ENCODE data around the gene PGM1.

Gene PGM1

GRCh38 chr1:63662056-63662836 is 69.0 kb downstream of the PGM1 start:
- no peaks in the 10 kb centered on the region for H3K4me1 ChIP-seq
- no peak for DNase-seq
- no peaks in the 10 kb centered on the region for H3K9me3 ChIP-seq
- TF ChIP-seq CTCF (IDR thresholded peaks at IDR 0.05; ENCODE audit: low read depth, low read length), result no peak
- no peaks in the 10 kb centered on the region for H3K36me3 ChIP-seq
- no peak overlapping the region for H3K4me3 ChIP-seq (ENCODE audit: low read depth, low read length)
- no peaks in the 10 kb centered on the region for H3K27me3 ChIP-seq

- no peaks in the 10 kb centered on the region for H3K4me1 ChIP-seq
- H3K9me3 ChIP-seq, result no peaks in the 10 kb centered on the region
- no peaks in the 10 kb centered on the region for H3K27me3 ChIP-seq
- H3K36me3 ChIP-seq, result no peaks in the 10 kb centered on the region
- no peak for TF ChIP-seq CTCF (IDR thresholded peaks at IDR 0.05; ENCODE audit: low read depth, low read length)
- no peak for DNase-seq
- no peak overlapping the region for H3K4me3 ChIP-seq (ENCODE audit: low read depth, low read length)
Measured at GRCh38 chr1:63662841-63663240, 69.6 kb downstream of the PGM1 start.

DNA sequence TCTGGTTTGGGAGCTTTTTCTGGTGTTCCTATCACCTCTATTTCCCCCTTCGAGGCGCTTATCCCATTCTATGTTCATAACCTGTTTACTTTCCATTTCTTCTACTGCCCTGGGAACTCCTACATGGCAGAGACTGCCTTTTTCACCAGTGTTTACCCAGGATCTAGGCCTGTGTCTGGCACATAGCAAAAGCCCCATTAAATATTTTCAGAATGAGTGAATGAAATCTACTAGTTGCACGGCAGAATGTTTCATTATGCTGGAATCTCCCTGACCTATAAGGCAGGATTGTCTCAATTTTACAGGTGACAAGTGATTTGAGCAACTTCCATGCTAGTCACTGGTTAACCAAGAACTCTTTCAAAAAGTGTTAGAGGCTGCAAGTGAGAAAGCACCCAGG is 70.1 kb downstream of the PGM1 start:
- no peaks in the 10 kb centered on the region for H3K9me3 ChIP-seq
- no peaks in the 10 kb centered on the region for H3K4me1 ChIP-seq
- no peak overlapping the region for H3K4me3 ChIP-seq (ENCODE audit: low read depth, low read length)
- H3K36me3 ChIP-seq, result no peaks in the 10 kb centered on the region
- no peak for TF ChIP-seq CTCF (IDR thresholded peaks at IDR 0.05; ENCODE audit: low read depth, low read length)
- no peaks in the 10 kb centered on the region for H3K27me3 ChIP-seq
- no peak for DNase-seq

DNA sequence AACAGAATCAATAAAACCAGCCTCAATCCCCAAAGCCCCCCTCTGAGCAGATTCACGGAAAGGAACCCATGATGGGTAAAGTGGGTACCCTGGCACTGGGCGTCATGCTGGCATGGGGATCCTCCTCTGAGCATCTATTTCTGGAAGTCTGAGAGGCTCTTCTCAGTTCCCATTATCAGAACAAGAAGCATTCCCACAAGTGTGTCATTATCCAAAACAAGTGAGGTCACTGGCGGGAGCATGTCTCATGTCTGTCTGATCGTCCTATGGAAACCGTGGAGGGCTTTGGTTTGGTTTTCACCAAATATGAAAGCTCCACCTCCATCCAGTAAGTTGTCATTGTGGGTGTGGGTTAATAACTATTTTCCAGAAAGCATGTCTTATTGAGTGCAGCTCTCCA is 70.7 kb downstream of the PGM1 start:
- no peaks in the 10 kb centered on the region for H3K4me1 ChIP-seq
- no peaks in the 10 kb centered on the region for H3K9me3 ChIP-seq
- no peaks in the 10 kb centered on the region for H3K27me3 ChIP-seq
- TF ChIP-seq CTCF (IDR thresholded peaks at IDR 0.05; ENCODE audit: low read depth, low read length), result no peak
- no peak for DNase-seq
- H3K36me3 ChIP-seq, result no peaks in the 10 kb centered on the region
- H3K4me3 ChIP-seq (ENCODE audit: low read depth, low read length), result no peak overlapping the region

DNA sequence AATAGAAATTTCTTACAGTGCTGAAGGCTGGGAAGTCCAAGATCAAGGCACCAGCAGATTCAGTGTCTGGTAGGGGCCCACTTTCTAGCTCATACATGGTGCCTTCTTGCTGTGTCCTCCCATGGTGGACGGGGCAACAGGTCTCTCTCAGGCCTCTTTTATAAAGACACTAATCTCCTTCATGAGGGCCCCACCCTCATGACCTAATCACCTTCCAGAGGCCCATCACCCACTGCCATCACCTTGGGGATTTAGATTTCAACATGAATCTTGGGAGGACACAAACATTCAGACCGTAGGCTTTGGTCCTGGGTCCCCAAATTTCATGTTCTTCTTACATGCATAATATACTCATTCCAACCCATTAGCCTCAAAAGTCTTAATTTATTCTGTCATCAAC is 71.5 kb downstream of the PGM1 start:
- Histone ChIP-seq H3K27me3 (no peaks in the 10 kb centered on the region), H3K9me3 (no peaks in the 10 kb centered on the region), H3K4me1 (no peaks in the 10 kb centered on the region), H3K4me3 (ENCODE audit: low read depth, low read length) (no peak overlapping the region), H3K36me3 (no peaks in the 10 kb centered on the region)
- no peak for DNase-seq
- TF ChIP-seq CTCF (IDR thresholded peaks at IDR 0.05; ENCODE audit: low read depth, low read length), result no peak

DNA sequence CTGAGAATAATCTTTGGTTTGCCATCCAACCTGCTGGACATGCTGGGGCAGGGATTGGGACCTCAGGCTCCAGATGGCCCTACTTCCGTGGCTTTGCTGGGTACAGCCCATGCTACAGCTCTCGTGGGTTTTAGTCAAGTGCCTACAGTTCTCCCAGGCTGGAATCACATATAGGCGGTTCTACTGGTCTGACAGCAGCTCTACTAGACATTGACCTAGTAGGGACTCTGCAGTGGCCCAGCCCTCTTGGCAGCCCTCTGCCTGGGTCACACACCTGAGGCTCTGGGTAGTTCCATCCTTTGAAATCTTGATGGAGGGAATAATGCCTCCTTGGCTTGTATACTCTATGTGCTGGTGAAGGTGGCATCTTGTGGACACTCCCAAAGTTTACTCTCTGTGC is 72.2 kb downstream of the PGM1 start:
- no peaks in the 10 kb centered on the region for H3K9me3 ChIP-seq
- TF ChIP-seq CTCF (IDR thresholded peaks at IDR 0.05; ENCODE audit: low read depth, low read length), result no peak
- H3K4me1 ChIP-seq, result no peaks in the 10 kb centered on the region
- H3K36me3 ChIP-seq, result no peaks in the 10 kb centered on the region
- no peaks in the 10 kb centered on the region for H3K27me3 ChIP-seq
- no peak for DNase-seq
- no peak overlapping the region for H3K4me3 ChIP-seq (ENCODE audit: low read depth, low read length)

Measured in BE2C (cell line).